Measurements from ENCODE around the gene SNN. TPM values are rescaled to one million over a fixed set of nuclear protein-coding genes. Genes with fewer than 3 reads are reported as not detected.

Gene SNN
- total and polyA plus RNA-seq, 2 of the 4 experiments (the other 2 are of a cell fraction), result 10.0 to 13.0 TPM

GRCh38 chr16:11677451-11677951 is 9.2 kb downstream of the SNN start:
- H4K5ac ChIP-seq (ENCODE audit: low read depth, low read length), result no peak overlapping the region
- no peak overlapping the region for H3K23ac ChIP-seq (ENCODE audit: low read depth, low read length)
- H2AK5ac ChIP-seq (ENCODE audit: low read depth, low read length), result no peak overlapping the region; the same call in 1 of the 2 replicates
- POLR2A ChIA-PET (ENCODE audit: unreplicated experiment), result no interaction called here
- H3K14ac ChIP-seq (replicated peaks; ENCODE audit: low read depth, low read length), result 0 out of 2 replicates have a peak overlapping the region, but pooled peaks have one; percentile 1
- H3K18ac ChIP-seq (ENCODE audit: low read depth, low read length), result no peak overlapping the region
- peaks cover 36% of the 10 kb centered on the region for H3K9me1 ChIP-seq (ENCODE audit: insufficient read depth, low read length)
- no peaks in the 10 kb centered on the region for H3K27me3 ChIP-seq (ENCODE audit: control insufficient read depth, insufficient read depth, low read length)
- H2AFZ ChIP-seq (replicated peaks; ENCODE audit: low read length, poor library complexity), result no peak overlapping the region
- dilution Hi-C loops (cut with HindIII; ENCODE audit: low sequenced_read_pairs, unreplicated experiment) (no loop called here), in situ Hi-C loops (cut with MboI; ENCODE audit: low sequenced_read_pairs) (no loop called here), intact Hi-C loops (cut with micrococcal nuclease) (no loop called here)
- peaks cover 92% of the 10 kb centered on the region for H4K20me1 ChIP-seq (ENCODE audit: insufficient read depth, low read length)
- no peak overlapping the region for H2BK20ac ChIP-seq (ENCODE audit: low read depth, low read length)
- BruUV-seq (replicated peaks), result TSS peak; percentile 48
- H3K79me1 ChIP-seq (ENCODE audit: low read depth in 1 of 2, low read length in 2 of 2), result peaks cover 29 to 93% of the 10 kb centered on the region in 2 experiments
- no peak overlapping the region for H4K8ac ChIP-seq (ENCODE audit: low read depth in 2 of 2, low read length in 2 of 2)
- H4K91ac ChIP-seq (ENCODE audit: insufficient read depth, low read depth, low read length), result no peak overlapping the region
- TF ChIP-seq CTCF (conservative IDR thresholded peaks at IDR 0.05; ENCODE audit: low read depth, low read length) (no peak), CEBPB (IDR thresholded peaks at IDR 0.05; ENCODE audit: low read depth, low read length) (no peak), BHLHE40 (IDR thresholded peaks at IDR 0.05; ENCODE audit: low read depth, low read length) (peak; percentile 80), CHD1 (IDR thresholded peaks at IDR 0.05; ENCODE audit: low read depth, low read length) (no peak), RAD21 (IDR thresholded peaks at IDR 0.05; ENCODE audit: low read length) (no peak), POLR2A (IDR thresholded peaks at IDR 0.05; ENCODE audit: low read depth, low read length) (no peak), FOS (IDR thresholded peaks at IDR 0.05; ENCODE audit: low read depth, low read length) (no peak), MAZ (IDR thresholded peaks at IDR 0.05; ENCODE audit: borderline replicate concordance, low read depth, low read length) (0 out of 2 replicates have a peak, but pooled peaks have one; percentile 9)
- CTCF ChIA-PET, result no interaction called here
- no CpG with 5 or more reads among the region's 9 CpGs for WGBS, 2 experiments (ENCODE audit: extremely low coverage in 2 of 2, insufficient read length in 1 of 2)
- no peak overlapping the region for H3K4ac ChIP-seq (ENCODE audit: low read depth, low read length)
- H3K36me3 ChIP-seq (ENCODE audit: control insufficient read depth, insufficient read depth, low read length), result peaks cover 55% of the 10 kb centered on the region
- no peak overlapping the region for H3K4me2 ChIP-seq (ENCODE audit: low read depth, low read length)
- no peak overlapping the region for H2BK15ac ChIP-seq (ENCODE audit: low read depth, low read length)
- H3K27ac ChIP-seq (ENCODE audit: insufficient read depth, low read length), result no peak overlapping the region
- peak; percentile 52 for ATAC-seq (ENCODE audit: low read depth)
- peak overlapping the region; percentile 67 for H2AK9ac ChIP-seq (replicated peaks; ENCODE audit: low read depth, low read length, poor library complexity)
- DNase-seq, result peak; percentile 69
- no peak overlapping the region for H2BK5ac ChIP-seq (ENCODE audit: low read depth, low read length, poor library complexity, severe bottlenecking)
- peaks cover 24% of the 10 kb centered on the region for H3K4me1 ChIP-seq (ENCODE audit: control insufficient read depth, insufficient read depth, low read length)
- no peak overlapping the region for H3K4me3 ChIP-seq (ENCODE audit: insufficient read depth, low read depth, low read length)
- H3K56ac ChIP-seq (ENCODE audit: extremely low read depth, insufficient read depth, low read length), result no peak overlapping the region
- H3K9me3 ChIP-seq (ENCODE audit: control insufficient read depth, insufficient read depth, low read length), result no peaks in the 10 kb centered on the region
- H2BK120ac ChIP-seq (ENCODE audit: low read depth, low read length), result no peak overlapping the region
- H3K9ac ChIP-seq (ENCODE audit: low read depth, low read length), result no peak overlapping the region
